ENCODE data around the gene SYT1. TPM values are rescaled to one million over a fixed set of nuclear protein-coding genes. Genes with fewer than 3 reads are reported as not detected.

SYT1 gene
- total RNA-seq, 3 donors from 2014 or later (not counting 1 experiment from before 2014, with no cell fraction given): not detected

DNA sequence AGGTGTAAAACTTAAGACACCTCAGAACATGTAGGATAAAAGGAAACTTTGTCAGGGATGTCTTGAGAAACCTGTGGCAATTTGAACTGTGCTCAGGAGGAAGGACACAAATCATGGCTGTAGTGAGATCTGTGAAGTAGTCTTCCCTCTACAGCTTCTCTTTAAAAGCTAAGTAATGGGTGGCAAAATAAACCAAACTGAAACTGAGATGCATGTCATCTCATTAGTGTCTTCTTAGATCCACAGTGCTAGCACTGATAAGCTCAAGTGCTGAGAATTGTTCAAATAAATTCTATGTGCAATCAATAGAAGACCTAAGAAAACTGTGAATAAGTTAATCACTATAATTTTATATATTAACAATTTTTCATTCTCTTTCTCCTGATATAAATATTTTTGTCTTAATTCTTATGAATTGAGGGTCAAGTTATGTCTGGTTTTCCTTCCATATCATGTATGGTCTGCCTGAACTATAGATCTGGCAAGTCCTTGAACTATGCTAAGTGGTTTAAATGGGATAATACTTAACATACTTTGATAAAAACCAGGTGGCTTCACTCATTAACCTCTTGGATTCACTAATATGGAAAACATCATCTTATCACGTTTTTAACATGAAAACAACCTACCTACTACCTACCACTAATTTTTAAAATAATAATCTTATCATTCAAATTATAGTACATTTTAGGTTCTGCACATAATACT, 27.2 kb downstream of the SYT1 start:
- Histone ChIP-seq H3K36me3 (ENCODE audit: control insufficient read depth, insufficient read depth, low read length) (no peaks in the 10 kb centered on the region), H3K4me3 (ENCODE audit: low read length) (no peak overlapping the region), H3K4me1 (ENCODE audit: control insufficient read depth, insufficient read depth, low read length) (no peaks in the 10 kb centered on the region), H3K9me3 (ENCODE audit: control insufficient read depth, insufficient read depth, low read length) (no peaks in the 10 kb centered on the region), H3K27ac (ENCODE audit: low read length) (no peak overlapping the region), H3K27me3 (ENCODE audit: control insufficient read depth, insufficient read depth, low read length) (no peaks in the 10 kb centered on the region)
- Mint-ChIP-seq H3K4me1 (no peaks in the 10 kb centered on the region), H3K9me3 (peaks cover 6 to 7% of the 10 kb centered on the region in 2 donors), H3K4me3 (no peak overlapping the region), H3K27me3 (ENCODE audit: low read depth in 2 of 2) (no peaks in the 10 kb centered on the region), H3K36me3 (no peaks in the 10 kb centered on the region), H3K27ac (no peak overlapping the region)
- WGBS (ENCODE audit: insufficient coverage): no CpG with 5 or more reads among the region's 1 CpG
- intact Hi-C loops (cut with micrococcal nuclease): no loop called here
- no peak for DNase-seq
- no peak for ATAC-seq
- TF ChIP-seq CTCF (IDR thresholded peaks at IDR 0.05): no peak

GRCh38 chr12:78898416-78898815, 33.8 kb downstream of the SYT1 start:
- no peaks in the 10 kb centered on the region for H3K36me3 ChIP-seq (ENCODE audit: control insufficient read depth, insufficient read depth, low read length)
- no peaks in the 10 kb centered on the region for H3K9me3 ChIP-seq (ENCODE audit: control insufficient read depth, insufficient read depth, low read length)
- H3K36me3 Mint-ChIP-seq: no peaks in the 10 kb centered on the region
- ATAC-seq (no peak), DNase-seq (no peak)
- no peak overlapping the region for H3K4me3 ChIP-seq (ENCODE audit: low read length)
- H3K27ac Mint-ChIP-seq: no peak overlapping the region
- no peak for TF ChIP-seq CTCF (IDR thresholded peaks at IDR 0.05)
- no peaks in the 10 kb centered on the region for H3K27me3 ChIP-seq (ENCODE audit: control insufficient read depth, insufficient read depth, low read length)
- no peaks in the 10 kb centered on the region for H3K4me1 ChIP-seq (ENCODE audit: control insufficient read depth, insufficient read depth, low read length)
- H3K9me3 Mint-ChIP-seq: peaks cover 4 to 8% of the 10 kb centered on the region in 2 donors
- H3K27ac ChIP-seq (ENCODE audit: low read length): no peak overlapping the region
- no peaks in the 10 kb centered on the region for H3K4me1 Mint-ChIP-seq
- no CpG with 5 or more reads among the region's 1 CpG for WGBS (ENCODE audit: insufficient coverage)
- H3K4me3 Mint-ChIP-seq: no peak overlapping the region
- intact Hi-C loops (cut with micrococcal nuclease): no loop called here
- no peaks in the 10 kb centered on the region for H3K27me3 Mint-ChIP-seq (ENCODE audit: low read depth in 2 of 2)

GRCh38 chr12:78914859-78915331, 50.3 kb downstream of the SYT1 start:
- Mint-ChIP-seq H3K27ac (no peak overlapping the region), H3K4me1 (no peaks in the 10 kb centered on the region), H3K36me3 (no peaks in the 10 kb centered on the region), H3K27me3 (ENCODE audit: low read depth in 2 of 2) (no peaks in the 10 kb centered on the region), H3K4me3 (no peak overlapping the region), H3K9me3 (peaks cover 8 to 14% of the 10 kb centered on the region in 2 donors)
- Histone ChIP-seq H3K27ac (ENCODE audit: low read length) (no peak overlapping the region), H3K4me1 (ENCODE audit: control insufficient read depth, insufficient read depth, low read length) (no peaks in the 10 kb centered on the region), H3K4me3 (ENCODE audit: low read length) (no peak overlapping the region), H3K27me3 (ENCODE audit: control insufficient read depth, insufficient read depth, low read length) (no peaks in the 10 kb centered on the region), H3K9me3 (ENCODE audit: control insufficient read depth, insufficient read depth, low read length) (no peaks in the 10 kb centered on the region), H3K36me3 (ENCODE audit: control insufficient read depth, insufficient read depth, low read length) (no peaks in the 10 kb centered on the region)
- ATAC-seq (no peak), DNase-seq (no peak)
- intact Hi-C loops (cut with micrococcal nuclease): no loop called here
- no peak for TF ChIP-seq CTCF (IDR thresholded peaks at IDR 0.05)
- WGBS (ENCODE audit: insufficient coverage): 60% methylated on average over 1 of the region's 1 CpG

Measured in natural killer cell (primary cell).